DND-41 (cell line): ENCODE data around the gene TM4SF20.

Experiments used
- ATAC-seq: fragments of 200-7000 bp; cut with Tn5 transposase; 3 replicates; pipeline ENCODE4 v1.9.1; 2021; ENCODE audit warnings: low read depth; ENCODE audit not compliant: insufficient read depth
- DNase-seq: peaks from one replicate; pipeline ENCODE4 v3.0.0-alpha.2; 2020
- H2AFZ ChIP-seq: 2 replicates; pipeline ENCODE4 v1.6.0; 2012; ENCODE audit warnings: low read depth, low read length
- H3K27ac ChIP-seq: 2 replicates; pipeline ENCODE4 v1.5.1; 2012; ENCODE audit warnings: low read length, inconsistent platforms
- H3K27me3 ChIP-seq: fragments of 200-600 bp; sonication (generic); 2 replicates; pipeline ENCODE4 v1.6.0; 2012; ENCODE audit warnings: low read length, mild to moderate bottlenecking, inconsistent platforms; ENCODE audit not compliant: insufficient read depth, poor library complexity
- H3K36me3 ChIP-seq: 2 replicates; pipeline ENCODE4 v1.5.1; 2012; ENCODE audit warnings: low read length, inconsistent platforms; ENCODE audit not compliant: insufficient read depth
- H3K4me1 ChIP-seq: 2 replicates; pipeline ENCODE4 v1.5.1; 2012; ENCODE audit warnings: mild to moderate bottlenecking, low read length; ENCODE audit not compliant: insufficient read depth
- H3K4me2 ChIP-seq: 2 replicates; pipeline ENCODE4 v1.6.0; 2012; ENCODE audit warnings: mild to moderate bottlenecking, moderate library complexity, low read length, inconsistent platforms; ENCODE audit not compliant: insufficient read depth
- H3K4me3 ChIP-seq, 2 experiments: fragments of 200-600 bp in 1 of 2; shearing (Covaris generic) in 1 of 2; 2 replicates each; pipeline ENCODE4 v1.5.1; 2012 to 2016; ENCODE audit warnings: inconsistent platforms in 2 of 2, low read length in 2 of 2, mild to moderate bottlenecking in 2 of 2, low read depth in 1 of 2, moderate library complexity in 1 of 2
- H3K79me2 ChIP-seq: 2 replicates; pipeline ENCODE4 v1.6.0; 2012; ENCODE audit warnings: low read length, inconsistent platforms; ENCODE audit not compliant: insufficient read depth
- H3K9ac ChIP-seq: 2 replicates; pipeline ENCODE4 v1.6.0; 2012; ENCODE audit warnings: low read depth, mild to moderate bottlenecking, inconsistent platforms, low read length, moderate library complexity
- H3K9me3 ChIP-seq: 2 replicates; pipeline ENCODE4 v1.5.1; 2012; ENCODE audit warnings: low read length, moderate library complexity, mild to moderate bottlenecking, inconsistent platforms; ENCODE audit not compliant: insufficient read depth, severe bottlenecking
- H4K20me1 ChIP-seq: 2 replicates; pipeline ENCODE4 v1.6.0; 2012; ENCODE audit warnings: low read length; ENCODE audit not compliant: insufficient read depth
- EZH2 ChIP-seq: IDR thresholded peaks from 3 replicates; pipeline ENCODE4 v1.6.1; 2012; ENCODE audit warnings: borderline replicate concordance, low read depth, mild to moderate bottlenecking, moderate library complexity, low read length, inconsistent platforms; ENCODE audit not compliant: severe bottlenecking
- TF ChIP-seq, protein P1 (sequence below): IDR thresholded peaks from 2 replicates; pipeline ENCODE4 v1.5.1; 2012; ENCODE audit warnings: borderline replicate concordance, low read length, moderate library complexity, mild to moderate bottlenecking; ENCODE audit not compliant: poor library complexity, severe bottlenecking; ENCODE audit errors: extremely low read depth

Gene TM4SF20

DNA sequence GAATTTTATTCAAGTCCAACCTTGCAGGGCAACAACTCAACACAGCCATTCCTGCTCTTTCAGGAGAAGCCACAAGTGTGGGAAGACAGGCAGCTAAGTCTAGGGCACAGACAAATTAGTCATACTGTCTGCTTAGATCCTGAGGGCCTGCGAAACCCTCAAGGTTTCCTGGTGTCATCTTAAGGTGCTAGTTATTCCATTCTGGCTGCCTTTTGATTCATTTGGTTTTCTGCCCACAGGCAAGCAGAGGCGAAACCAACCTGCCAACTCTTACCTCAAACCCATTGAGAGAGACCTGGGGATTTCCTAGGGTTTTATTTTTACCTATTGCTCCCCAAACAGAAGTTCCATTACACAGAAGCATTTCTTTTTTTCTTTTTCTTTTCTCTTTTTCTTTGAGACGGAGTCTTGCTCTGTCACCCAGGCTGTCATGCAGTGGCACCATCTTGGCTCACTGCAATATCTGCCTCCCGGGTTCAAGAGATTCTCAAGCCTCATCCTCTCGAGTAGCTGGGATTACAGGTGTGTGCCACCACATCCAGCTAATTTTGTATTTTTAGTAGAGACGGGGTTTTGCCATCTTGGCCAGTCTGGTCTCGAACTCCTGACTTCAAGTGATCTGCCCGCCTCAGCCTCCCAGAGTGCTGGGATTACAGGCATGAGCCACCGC, 32.3 kb upstream of the TM4SF20 start:
- no peak overlapping the region for H3K4me2 ChIP-seq
- no peak overlapping the region for H3K9ac ChIP-seq
- DNase-seq (no peak), ATAC-seq (no peak)
- H3K4me3 ChIP-seq: no peak overlapping the region
- TF ChIP-seq, protein P1, sequence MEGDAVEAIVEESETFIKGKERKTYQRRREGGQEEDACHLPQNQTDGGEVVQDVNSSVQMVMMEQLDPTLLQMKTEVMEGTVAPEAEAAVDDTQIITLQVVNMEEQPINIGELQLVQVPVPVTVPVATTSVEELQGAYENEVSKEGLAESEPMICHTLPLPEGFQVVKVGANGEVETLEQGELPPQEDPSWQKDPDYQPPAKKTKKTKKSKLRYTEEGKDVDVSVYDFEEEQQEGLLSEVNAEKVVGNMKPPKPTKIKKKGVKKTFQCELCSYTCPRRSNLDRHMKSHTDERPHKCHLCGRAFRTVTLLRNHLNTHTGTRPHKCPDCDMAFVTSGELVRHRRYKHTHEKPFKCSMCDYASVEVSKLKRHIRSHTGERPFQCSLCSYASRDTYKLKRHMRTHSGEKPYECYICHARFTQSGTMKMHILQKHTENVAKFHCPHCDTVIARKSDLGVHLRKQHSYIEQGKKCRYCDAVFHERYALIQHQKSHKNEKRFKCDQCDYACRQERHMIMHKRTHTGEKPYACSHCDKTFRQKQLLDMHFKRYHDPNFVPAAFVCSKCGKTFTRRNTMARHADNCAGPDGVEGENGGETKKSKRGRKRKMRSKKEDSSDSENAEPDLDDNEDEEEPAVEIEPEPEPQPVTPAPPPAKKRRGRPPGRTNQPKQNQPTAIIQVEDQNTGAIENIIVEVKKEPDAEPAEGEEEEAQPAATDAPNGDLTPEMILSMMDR: no peak
- no peak for TF ChIP-seq EZH2
- H3K27me3 ChIP-seq: no peaks in the 10 kb centered on the region
- H3K36me3 ChIP-seq: no peaks in the 10 kb centered on the region
- no peaks in the 10 kb centered on the region for H3K4me1 ChIP-seq
- H3K79me2 ChIP-seq: no peaks in the 10 kb centered on the region
- no peaks in the 10 kb centered on the region for H3K9me3 ChIP-seq
- H3K27ac ChIP-seq: no peak overlapping the region
- no peak overlapping the region for H2AFZ ChIP-seq
- H4K20me1 ChIP-seq: no peaks in the 10 kb centered on the region

DNA sequence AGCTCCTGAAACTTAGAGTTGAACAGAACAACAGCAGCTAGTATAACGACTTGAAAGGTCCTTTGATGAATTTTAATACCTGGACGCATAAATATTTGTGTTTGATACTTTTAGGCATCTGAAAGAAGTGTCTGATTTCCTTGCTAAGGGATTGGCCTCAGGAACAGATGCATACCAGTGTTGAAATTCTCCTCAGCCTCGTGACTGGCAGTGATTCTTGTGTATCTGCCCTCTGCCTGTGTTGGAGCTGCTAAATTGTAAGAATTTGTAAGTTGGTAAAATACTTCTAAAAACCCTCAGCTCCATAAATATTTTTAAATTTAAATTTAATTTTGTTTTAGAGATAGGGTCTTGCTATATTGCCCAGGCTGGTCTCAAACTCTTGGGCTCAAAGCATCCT, 31.1 kb upstream of the TM4SF20 start:
- H3K9me3 ChIP-seq: no peaks in the 10 kb centered on the region
- H3K4me2 ChIP-seq: no peak overlapping the region
- H3K4me3 ChIP-seq: no peak overlapping the region
- no peaks in the 10 kb centered on the region for H4K20me1 ChIP-seq
- H3K4me1 ChIP-seq: no peaks in the 10 kb centered on the region
- no peaks in the 10 kb centered on the region for H3K36me3 ChIP-seq
- H3K27ac ChIP-seq: no peak overlapping the region
- H3K79me2 ChIP-seq: no peaks in the 10 kb centered on the region
- ATAC-seq (no peak), DNase-seq (no peak)
- no peak overlapping the region for H3K9ac ChIP-seq
- H2AFZ ChIP-seq: no peak overlapping the region
- H3K27me3 ChIP-seq: no peaks in the 10 kb centered on the region
- TF ChIP-seq EZH2: no peak
- TF ChIP-seq, protein P1: no peak

- no peaks in the 10 kb centered on the region for H3K27me3 ChIP-seq
- no peaks in the 10 kb centered on the region for H3K79me2 ChIP-seq
- H3K27ac ChIP-seq: no peak overlapping the region
- H4K20me1 ChIP-seq: no peaks in the 10 kb centered on the region
- H3K4me3 ChIP-seq: no peak overlapping the region
- H3K4me2 ChIP-seq: no peak overlapping the region
- no peak overlapping the region for H3K9ac ChIP-seq
- H3K9me3 ChIP-seq: no peaks in the 10 kb centered on the region
- TF ChIP-seq, protein P1: no peak
- TF ChIP-seq EZH2: no peak
- ATAC-seq (no peak), DNase-seq (no peak)
- no peaks in the 10 kb centered on the region for H3K4me1 ChIP-seq
- no peaks in the 10 kb centered on the region for H3K36me3 ChIP-seq
- no peak overlapping the region for H2AFZ ChIP-seq
Observed at GRCh38 chr2:227407591-227408151, 28.6 kb upstream of the TM4SF20 start.
